ENCODE data around the gene GALNTL6. TPM values are rescaled to one million over a fixed set of nuclear protein-coding genes. Genes with fewer than 3 reads are reported as not detected.

GALNTL6 gene
- total RNA-seq, 1 donor from 2014 or later: 1.7 TPM

- Mint-ChIP-seq H3K27me3 (peaks cover 3% of the 10 kb centered on the region), H3K4me3 (no peak overlapping the region), H3K36me3 (no peaks in the 10 kb centered on the region), H3K9me3 (no peaks in the 10 kb centered on the region), H3K4me1 (ENCODE audit: unreplicated experiment) (no peaks in the 10 kb centered on the region), H3K27ac (no peak overlapping the region)
- TF ChIP-seq CTCF (conservative IDR thresholded peaks at IDR 0.05): no peak
- no peak for DNase-seq (ENCODE audit: extremely low spot score, unreplicated experiment)
Measured at GRCh38 chr4:171920901-171921300, 107.7 kb downstream of the GALNTL6 start.

GRCh38 chr4:171924746-171925376 is 111.7 kb downstream of the GALNTL6 start:
- H3K4me3 Mint-ChIP-seq: no peak overlapping the region
- DNase-seq (ENCODE audit: extremely low spot score, unreplicated experiment): no peak
- H3K9me3 Mint-ChIP-seq: no peaks in the 10 kb centered on the region
- H3K27me3 Mint-ChIP-seq: peaks cover 3% of the 10 kb centered on the region
- H3K36me3 Mint-ChIP-seq: no peaks in the 10 kb centered on the region
- no peak for TF ChIP-seq CTCF (conservative IDR thresholded peaks at IDR 0.05)
- no peak overlapping the region for H3K27ac Mint-ChIP-seq
- H3K4me1 Mint-ChIP-seq (ENCODE audit: unreplicated experiment): no peaks in the 10 kb centered on the region

- H3K36me3 Mint-ChIP-seq: no peaks in the 10 kb centered on the region
- no peak for DNase-seq (ENCODE audit: extremely low spot score, unreplicated experiment)
- TF ChIP-seq CTCF (conservative IDR thresholded peaks at IDR 0.05): no peak
- H3K4me1 Mint-ChIP-seq (ENCODE audit: unreplicated experiment): no peaks in the 10 kb centered on the region
- H3K9me3 Mint-ChIP-seq: no peaks in the 10 kb centered on the region
- H3K27me3 Mint-ChIP-seq: peaks cover 3% of the 10 kb centered on the region
- no peak overlapping the region for H3K27ac Mint-ChIP-seq
- H3K4me3 Mint-ChIP-seq: no peak overlapping the region
Measured at GRCh38 chr4:171928336-171928735, 115.1 kb downstream of the GALNTL6 start.

GRCh38 chr4:171929477-171929876 is 116.3 kb downstream of the GALNTL6 start:
- Mint-ChIP-seq H3K27me3 (peaks cover 3% of the 10 kb centered on the region), H3K27ac (no peak overlapping the region), H3K36me3 (no peaks in the 10 kb centered on the region), H3K4me1 (ENCODE audit: unreplicated experiment) (no peaks in the 10 kb centered on the region), H3K4me3 (no peak overlapping the region), H3K9me3 (no peaks in the 10 kb centered on the region)
- no peak for DNase-seq (ENCODE audit: extremely low spot score, unreplicated experiment)
- no peak for TF ChIP-seq CTCF (conservative IDR thresholded peaks at IDR 0.05)

- DNase-seq (ENCODE audit: extremely low spot score, unreplicated experiment): no peak
- no peak overlapping the region for H3K27ac Mint-ChIP-seq
- no peaks in the 10 kb centered on the region for H3K4me1 Mint-ChIP-seq (ENCODE audit: unreplicated experiment)
- H3K36me3 Mint-ChIP-seq: no peaks in the 10 kb centered on the region
- H3K27me3 Mint-ChIP-seq: peaks cover 3% of the 10 kb centered on the region
- no peak overlapping the region for H3K4me3 Mint-ChIP-seq
- H3K9me3 Mint-ChIP-seq: no peaks in the 10 kb centered on the region
- TF ChIP-seq CTCF (conservative IDR thresholded peaks at IDR 0.05): no peak
Measured at GRCh38 chr4:171929907-171930306, 116.7 kb downstream of the GALNTL6 start.

GRCh38 chr4:171932238-171932637 is 119.0 kb downstream of the GALNTL6 start:
- Mint-ChIP-seq H3K27ac (no peak overlapping the region), H3K4me1 (ENCODE audit: unreplicated experiment) (no peaks in the 10 kb centered on the region), H3K27me3 (no peaks in the 10 kb centered on the region), H3K36me3 (no peaks in the 10 kb centered on the region), H3K4me3 (no peak overlapping the region), H3K9me3 (no peaks in the 10 kb centered on the region)
- no peak for DNase-seq (ENCODE audit: extremely low spot score, unreplicated experiment)
- no peak for TF ChIP-seq CTCF (conservative IDR thresholded peaks at IDR 0.05)
